Adrenal gland (tissue), 5 donors: Measurements from ENCODE around the gene KLHL29.

ENCODE experiments used
- CTCF ChIP-seq, 6 experiments: fragments of 450-650 bp in 4 of 6; fragments of 200-600 bp in 2 of 6; sonication (generic) in 1 of 6; IDR thresholded peaks; 1 replicate in 5 of 6; 2 replicates in 1 of 6; pipeline versions ENCODE4 v1.5.1 to v1.8.0; 2016 to 2021; ENCODE audit warnings: antibody characterized with exemption in 6 of 6, mild to moderate bottlenecking in 2 of 6, moderate library complexity in 1 of 6
- POLR2A ChIP-seq, 2 donors: fragments of 450-650 bp; IDR thresholded peaks; one replicate each; pipeline ENCODE4 v1.6.1; 2017; ENCODE audit warnings: antibody characterized with exemption in 2 of 2, mild to moderate bottlenecking in 2 of 2, moderate library complexity in 1 of 2
- donor health status: DM: no; HTN: no; CAD: no.

- no peak for TF ChIP-seq CTCF (IDR thresholded peaks at IDR 0.05)
- no peak for TF ChIP-seq POLR2A (IDR thresholded peaks at IDR 0.05)
Observed at GRCh38 chr2:23401427-23402204, 16.6 kb downstream of the KLHL29 start.
